Measurements from ENCODE around the gene CYFIP1. TPM values are rescaled to one million over a fixed set of nuclear protein-coding genes. Genes with fewer than 3 reads are reported as not detected.

CYFIP1 gene
- total RNA-seq, 1 donor from 2014 or later, result 94.7 TPM

GRCh38 chr15:22887157-22887951 is 92.8 kb downstream of the CYFIP1 start:
- DNase-seq (ENCODE audit: low spot score in 2 of 2), result no peak
- no peak for TF ChIP-seq CTCF (IDR thresholded peaks at IDR 0.05)
- intact Hi-C loops (cut with DNase I), result no loop called here

DNA sequence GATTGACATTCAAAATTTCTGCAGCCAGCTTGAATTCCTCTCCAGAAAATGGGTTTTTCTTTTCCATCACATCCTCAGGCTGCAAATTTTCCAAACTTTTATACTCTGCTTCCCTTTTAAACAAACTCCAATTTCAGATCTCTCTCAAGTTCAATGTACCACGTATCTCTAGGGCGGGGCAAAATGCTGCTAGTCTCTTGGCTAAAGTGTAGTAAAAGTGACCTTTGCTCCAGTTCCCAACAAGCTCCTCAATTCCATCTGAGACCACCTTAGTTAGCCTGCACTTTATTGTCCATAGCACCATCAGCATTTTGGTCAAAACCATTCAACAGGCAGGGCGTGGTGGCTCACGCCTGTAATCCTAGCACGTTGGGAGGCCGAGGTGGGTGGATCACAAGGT is 95.0 kb downstream of the CYFIP1 start:
- intact Hi-C loops (cut with DNase I), result no loop called here

More at GRCh38 chr15:22887157-22887951, 92.8 kb downstream of the CYFIP1 start:
- no peaks in the 10 kb centered on the region for H3K27me3 ChIP-seq
- no peak overlapping the region for H3K4me3 ChIP-seq
- no peaks in the 10 kb centered on the region for H3K9me3 ChIP-seq
- H3K36me3 ChIP-seq, result peaks cover 38 to 60% of the 10 kb centered on the region in 2 donors
- H3K4me1 ChIP-seq, result no peaks in the 10 kb centered on the region
- no peak overlapping the region for H3K27ac ChIP-seq

GRCh38 chr15:22884344-22884743 is 95.8 kb downstream of the CYFIP1 start:
- no peaks in the 10 kb centered on the region for H3K4me1 ChIP-seq
- H3K36me3 ChIP-seq, result peaks cover 50 to 63% of the 10 kb centered on the region in 2 donors
- DNase-seq (ENCODE audit: low spot score in 2 of 2), result no peak
- no peak for TF ChIP-seq CTCF (IDR thresholded peaks at IDR 0.05)
- no peaks in the 10 kb centered on the region for H3K27me3 ChIP-seq
- intact Hi-C loops (cut with DNase I), result no loop called here
- H3K27ac ChIP-seq, result no peak overlapping the region
- H3K9me3 ChIP-seq, result no peaks in the 10 kb centered on the region
- H3K4me3 ChIP-seq, result no peak overlapping the region

More for the DNA sequence above, 95.0 kb downstream of the CYFIP1 start:
- DNase-seq (ENCODE audit: low spot score in 2 of 2), result no peak
- Histone ChIP-seq H3K4me1 (no peaks in the 10 kb centered on the region), H3K27ac (no peak overlapping the region), H3K4me3 (no peak overlapping the region), H3K27me3 (no peaks in the 10 kb centered on the region), H3K9me3 (no peaks in the 10 kb centered on the region), H3K36me3 (peaks cover 43 to 61% of the 10 kb centered on the region in 2 donors)
- no peak for TF ChIP-seq CTCF (IDR thresholded peaks at IDR 0.05)

- Histone ChIP-seq H3K27ac (no peak overlapping the region), H3K4me1 (no peaks in the 10 kb centered on the region), H3K9me3 (no peaks in the 10 kb centered on the region), H3K27me3 (no peaks in the 10 kb centered on the region), H3K36me3 (peaks cover 49 to 64% of the 10 kb centered on the region in 2 donors), H3K4me3 (no peak overlapping the region)
- DNase-seq (ENCODE audit: low spot score in 2 of 2), result no peak
- TF ChIP-seq CTCF (IDR thresholded peaks at IDR 0.05), result no peak
- intact Hi-C loops (cut with DNase I), result no loop called here
Measured at GRCh38 chr15:22883196-22883595, 97.0 kb downstream of the CYFIP1 start.

DNA sequence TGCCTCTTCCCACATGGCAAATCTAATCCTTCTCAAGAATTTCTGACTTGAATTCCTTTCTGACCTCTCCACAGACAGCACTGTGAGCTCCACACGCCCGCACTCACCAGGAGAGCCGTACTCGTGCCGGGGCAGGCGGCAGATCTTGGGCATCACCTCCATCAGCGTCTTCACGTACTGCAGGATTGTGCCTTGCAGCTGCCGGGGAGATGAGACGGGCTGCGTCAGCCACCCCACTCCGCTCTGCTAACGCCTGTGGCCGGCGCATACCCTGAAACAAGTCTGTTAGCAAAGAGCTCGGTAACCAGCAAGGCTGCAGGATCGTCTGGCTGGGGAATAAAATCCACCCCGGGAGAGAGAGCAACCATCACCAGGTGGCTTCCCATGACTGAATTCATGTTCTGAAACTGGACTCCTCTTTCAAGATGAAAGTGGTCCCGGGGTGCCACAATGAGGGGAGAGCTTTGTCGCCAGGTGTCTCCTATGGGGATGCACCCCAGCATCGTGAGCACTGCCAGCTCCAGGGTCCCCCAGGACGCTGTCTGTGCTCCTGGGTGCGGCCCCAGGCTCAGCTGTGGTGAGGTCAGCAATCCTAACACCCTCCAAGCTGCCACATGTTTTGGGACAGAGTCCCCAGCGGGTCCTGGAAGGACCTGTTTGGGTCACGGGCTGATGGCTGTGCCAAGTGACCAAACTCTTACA is 98.3 kb downstream of the CYFIP1 start:
- Histone ChIP-seq H3K36me3 (peaks cover 56 to 65% of the 10 kb centered on the region in 2 donors), H3K27me3 (no peaks in the 10 kb centered on the region)
- intact Hi-C loops (cut with DNase I), result no loop called here

More for the DNA sequence above, 98.3 kb downstream of the CYFIP1 start:
- no peaks in the 10 kb centered on the region for H3K4me1 ChIP-seq
- DNase-seq (ENCODE audit: low spot score in 2 of 2), result no peak
- H3K27ac ChIP-seq, result no peak overlapping the region
- H3K9me3 ChIP-seq, result no peaks in the 10 kb centered on the region
- H3K4me3 ChIP-seq, result no peak overlapping the region
- TF ChIP-seq CTCF (IDR thresholded peaks at IDR 0.05), result no peak

All from ascending aorta (tissue), 2 donors.